IMR-90 (cell line): ENCODE results near the gene CITED4. TPM values are rescaled to one million over a fixed set of nuclear protein-coding genes. Genes with fewer than 3 reads are reported as not detected.

Experiments used
- ATAC-seq: fragments of 200-7000 bp; cut with Tn5 transposase; 2 replicates; pipeline ENCODE4 v1.9.1; 2020; ENCODE audit warnings: low read depth, mild to moderate bottlenecking, moderate library complexity
- BruUV-seq: library from RNA; stranded (reverse); fragments of 400-500 nt; replicated peaks from 2 replicates; lab custom pipeline; 2021; lab: Mats Ljungman, UMichigan
- CTCF ChIA-PET: fragments of 300-600 bp; formaldehyde crosslinking; extraction: SDS; loops from one replicate; lab custom pipeline; 2021; ENCODE audit warnings: antibody characterized with exemption; lab: Yijun Ruan, JAX
- POLR2A ChIA-PET: fragments of 300-600 bp; sonication (Branson Sonifier 250); formaldehyde crosslinking; loops from one replicate; lab custom pipeline; 2022; ENCODE audit warnings: antibody characterized with exemption; ENCODE audit not compliant: unreplicated experiment; lab: Charles Lee
- DNase-seq: peaks from one replicate; pipeline ENCODE4 v3.0.0; 2013
- H2AFZ ChIP-seq: replicated peaks from 2 replicates; pipeline ENCODE3; 2013; ENCODE audit warnings: low read length, mild to moderate bottlenecking; ENCODE audit not compliant: poor library complexity
- H2AK5ac ChIP-seq: 2 replicates; pipeline ENCODE4 v1.6.1; 2013; ENCODE audit warnings: low read depth, low read length, inconsistent platforms
- H2AK9ac ChIP-seq: replicated peaks from 2 replicates; pipeline ENCODE3; 2013; ENCODE audit warnings: mild to moderate bottlenecking, low read depth, low read length, moderate library complexity; ENCODE audit not compliant: poor library complexity
- H2BK120ac ChIP-seq: 2 replicates; pipeline ENCODE4 v1.6.1; 2013; ENCODE audit warnings: low read depth, low read length, inconsistent platforms
- H2BK15ac ChIP-seq: 3 replicates; pipeline ENCODE4 v1.6.1; 2013; ENCODE audit warnings: low read depth, low read length, inconsistent platforms
- H2BK20ac ChIP-seq: 2 replicates; pipeline ENCODE4 v1.6.1; 2013; ENCODE audit warnings: low read depth, mild to moderate bottlenecking, inconsistent platforms, low read length, moderate library complexity
- H2BK5ac ChIP-seq: 2 replicates; pipeline ENCODE4 v1.6.1; 2013; ENCODE audit warnings: mild to moderate bottlenecking, low read depth, low read length, inconsistent platforms; ENCODE audit not compliant: poor library complexity, severe bottlenecking
- H3K14ac ChIP-seq: replicated peaks from 2 replicates; pipeline ENCODE4 v1.6.1; 2013; ENCODE audit warnings: low read depth, low read length, inconsistent platforms
- H3K18ac ChIP-seq: 2 replicates; pipeline ENCODE4 v1.6.1; 2013; ENCODE audit warnings: low read depth, low read length, control low read depth
- H3K23ac ChIP-seq: 2 replicates; pipeline ENCODE4 v1.6.1; 2013; ENCODE audit warnings: low read depth, low read length, inconsistent platforms
- H3K27ac ChIP-seq: 2 replicates; pipeline ENCODE4 v1.5.1; 2013; ENCODE audit warnings: mild to moderate bottlenecking, control low read depth, low read length; ENCODE audit not compliant: insufficient read depth
- H3K27me3 ChIP-seq: 2 replicates; pipeline ENCODE4 v1.6.1; 2013; ENCODE audit warnings: low read length; ENCODE audit not compliant: control insufficient read depth, insufficient read depth
- H3K36me3 ChIP-seq: 2 replicates; pipeline ENCODE4 v1.6.1; 2013; ENCODE audit warnings: low read length, mixed read lengths; ENCODE audit not compliant: control insufficient read depth, insufficient read depth
- H3K4ac ChIP-seq: 2 replicates; pipeline ENCODE4 v1.6.1; 2013; ENCODE audit warnings: low read depth, low read length, inconsistent platforms
- H3K4me1 ChIP-seq: 2 replicates; pipeline ENCODE4 v1.6.1; 2013; ENCODE audit warnings: low read length, mixed read lengths; ENCODE audit not compliant: control insufficient read depth, insufficient read depth
- H3K4me2 ChIP-seq: 2 replicates; pipeline ENCODE4 v1.6.1; 2013; ENCODE audit warnings: low read depth, mild to moderate bottlenecking, control low read depth, low read length, moderate library complexity
- H3K4me3 ChIP-seq: 2 replicates; pipeline ENCODE4 v1.5.1; 2013; ENCODE audit warnings: low read depth, mild to moderate bottlenecking, control low read depth, low read length, moderate library complexity; ENCODE audit not compliant: insufficient read depth
- H3K56ac ChIP-seq: 2 replicates; pipeline ENCODE4 v1.6.1; 2013; ENCODE audit warnings: low read length, inconsistent platforms; ENCODE audit not compliant: insufficient read depth; ENCODE audit errors: extremely low read depth
- H3K79me1 ChIP-seq, 2 experiments: 2 replicates each; pipeline ENCODE4 v1.6.1; 2013; ENCODE audit warnings: low read length in 2 of 2, inconsistent platforms in 1 of 2, low read depth in 1 of 2
- H3K9ac ChIP-seq: 2 replicates; pipeline ENCODE4 v1.6.1; 2013; ENCODE audit warnings: low read depth, low read length, control low read depth
- H3K9me1 ChIP-seq: 2 replicates; pipeline ENCODE4 v1.6.1; 2013; ENCODE audit warnings: low read length, inconsistent platforms; ENCODE audit not compliant: insufficient read depth
- H3K9me3 ChIP-seq: 2 replicates; pipeline ENCODE4 v1.6.1; 2013; ENCODE audit warnings: low read length; ENCODE audit not compliant: control insufficient read depth, insufficient read depth
- H4K20me1 ChIP-seq: 2 replicates; pipeline ENCODE4 v1.6.1; 2013; ENCODE audit warnings: low read length, inconsistent platforms; ENCODE audit not compliant: insufficient read depth
- H4K5ac ChIP-seq: 2 replicates; pipeline ENCODE4 v1.6.1; 2013; ENCODE audit warnings: mild to moderate bottlenecking, low read depth, low read length, control low read depth
- H4K8ac ChIP-seq, 2 experiments: 2 replicates each; pipeline ENCODE4 v1.6.1; 2013; ENCODE audit warnings: low read depth in 2 of 2, low read length in 2 of 2, control low read depth in 1 of 2, inconsistent platforms in 1 of 2
- H4K91ac ChIP-seq: 2 replicates; pipeline ENCODE4 v1.6.1; 2013; ENCODE audit warnings: low read depth, low read length, inconsistent platforms; ENCODE audit not compliant: insufficient read depth
- BHLHE40 ChIP-seq: fragments of 150-350 bp; IDR thresholded peaks from 2 replicates; pipeline ENCODE4 v1.6.1; 2016; ENCODE audit warnings: mild to moderate bottlenecking, low read depth, low read length
- CEBPB ChIP-seq: IDR thresholded peaks from 2 replicates; pipeline ENCODE4 v1.6.1; 2012; ENCODE audit warnings: low read depth, low read length, improper control_type of control experiment
- CHD1 ChIP-seq: IDR thresholded peaks from 2 replicates; pipeline ENCODE4 v1.6.1; 2012; ENCODE audit warnings: low read depth, low read length, improper control_type of control experiment
- FOS ChIP-seq: fragments of 150-350 bp; IDR thresholded peaks from 2 replicates; pipeline ENCODE4 v1.6.1; 2016; ENCODE audit warnings: low read depth, low read length
- MAFK ChIP-seq: IDR thresholded peaks from 2 replicates; pipeline ENCODE4 v1.6.1; 2012; ENCODE audit warnings: low read depth, low read length, improper control_type of control experiment
- MAZ ChIP-seq: IDR thresholded peaks from 2 replicates; pipeline ENCODE4 v1.6.1; 2012; ENCODE audit warnings: low read depth, mild to moderate bottlenecking, low read length, improper control_type of control experiment, moderate library complexity, borderline replicate concordance
- MXI1 ChIP-seq: IDR thresholded peaks from 2 replicates; pipeline ENCODE4 v1.6.1; 2012; ENCODE audit warnings: low read depth, mild to moderate bottlenecking, low read length, moderate library complexity, borderline replicate concordance
- NFE2L2 ChIP-seq: fragments of 150-350 bp; IDR thresholded peaks from 2 replicates; pipeline ENCODE4 v1.6.1; 2016; ENCODE audit warnings: low read depth, mild to moderate bottlenecking, low read length
- POLR2A ChIP-seq: IDR thresholded peaks from 2 replicates; pipeline ENCODE4 v1.6.1; 2012; ENCODE audit warnings: mild to moderate bottlenecking, low read depth, low read length
- RAD21 ChIP-seq: IDR thresholded peaks from 2 replicates; pipeline ENCODE4 v1.6.1; 2012; ENCODE audit warnings: low read length, improper control_type of control experiment
- RCOR1 ChIP-seq: IDR thresholded peaks from 2 replicates; pipeline ENCODE4 v1.6.1; 2012; ENCODE audit warnings: mild to moderate bottlenecking, low read length, improper control_type of control experiment; ENCODE audit not compliant: insufficient replicate concordance
- RFX5 ChIP-seq: IDR thresholded peaks from 2 replicates; pipeline ENCODE4 v1.8.0; 2012; ENCODE audit warnings: low read depth, mild to moderate bottlenecking, low read length, moderate library complexity
- SMC3 ChIP-seq: fragments of 150-350 bp; IDR thresholded peaks from 2 replicates; pipeline ENCODE4 v1.6.1; 2016; ENCODE audit warnings: low read depth, mild to moderate bottlenecking, antibody characterized with exemption, low read length, moderate library complexity
- dilution Hi-C: fragments of 300-500 bp; cut with HindIII; formaldehyde crosslinking; loops from one replicate; pipeline ENCODE4 v1.14.3; 2018; ENCODE audit warnings: low sequenced_read_pairs; ENCODE audit not compliant: unreplicated experiment
- in situ Hi-C: fragments of 300-500 bp; cut with MboI; formaldehyde crosslinking; loops from 3 replicates; pipeline ENCODE4 v1.14.3; 2019; ENCODE audit warnings: low sequenced_read_pairs, inconsistent platforms, mixed read lengths
- intact Hi-C: fragments of 100-400 bp; cut with micrococcal nuclease; formaldehyde crosslinking; loops from 2 replicates; pipeline ENCODE4 v1.10.0; 2022
- polyA plus RNA-seq, 3 experiments: library from polyadenylated mRNA; depleted of rRNA; stranded (reverse); fragments of >200 nt; gene quantifications; 2 replicates each; pipeline ENCODE4 v1.2.3, GENCODE V29; 2012; ENCODE audit warnings: low replicate concordance in 1 of 3
- total RNA-seq: library from RNA; depleted of rRNA; stranded (reverse); fragments of >200 nt; gene quantifications from 2 replicates; pipeline ENCODE4 v1.2.3, GENCODE V29; 2012
- TF ChIP-seq, protein P1 (sequence below): fragments of 150-350 bp; IDR thresholded peaks from 2 replicates; pipeline ENCODE4 v1.6.1; 2016; ENCODE audit warnings: low read depth, mild to moderate bottlenecking, low read length, moderate library complexity, borderline replicate concordance
- TF ChIP-seq, protein P2 (sequence below): conservative IDR thresholded peaks from 2 replicates; pipeline ENCODE4 v1.5.1; 2012; ENCODE audit warnings: mild to moderate bottlenecking, low read depth, low read length, improper control_type of control experiment
- TF ChIP-seq, protein P3 (sequence below): fragments of 150-350 bp; IDR thresholded peaks from 2 replicates; pipeline ENCODE4 v1.6.1; 2017; ENCODE audit warnings: mild to moderate bottlenecking, antibody characterized with exemption, low read length, low read depth

The CITED4 gene
- total and polyA plus RNA-seq, 2 of the 4 experiments (the other 2 are of a cell fraction): under 0.01 to 1.6 TPM

DNA sequence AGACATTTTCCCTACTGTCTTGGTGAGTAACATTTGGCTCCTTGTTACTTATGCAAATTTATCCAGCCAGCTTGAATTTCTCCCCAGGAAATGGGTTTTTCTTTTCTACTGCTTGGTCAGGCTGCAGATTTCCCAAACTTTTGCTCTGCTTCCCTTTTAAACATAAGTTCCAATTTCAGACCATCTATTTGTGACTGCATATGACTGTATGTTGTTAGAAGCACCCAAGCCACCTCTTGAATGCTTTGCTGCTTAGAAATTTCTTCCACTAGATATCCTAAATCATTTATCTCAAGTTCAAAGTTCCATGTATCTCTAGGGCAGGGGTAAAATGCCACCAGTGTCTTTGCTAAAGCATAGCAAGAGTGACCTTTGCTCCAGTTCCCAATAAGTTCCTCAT, 32.3 kb upstream of the CITED4 start:
- no peaks in the 10 kb centered on the region for H4K20me1 ChIP-seq
- H3K23ac ChIP-seq: no peak overlapping the region
- no peak overlapping the region for H3K4me2 ChIP-seq
- TF ChIP-seq RFX5 (no peak), BHLHE40 (no peak), MXI1 (no peak), NFE2L2 (no peak), POLR2A (no peak), RAD21 (no peak), CEBPB (no peak), SMC3 (no peak), FOS (no peak), MAFK (no peak), RCOR1 (no peak), CHD1 (no peak), MAZ (no peak)
- TF ChIP-seq, protein P1, sequence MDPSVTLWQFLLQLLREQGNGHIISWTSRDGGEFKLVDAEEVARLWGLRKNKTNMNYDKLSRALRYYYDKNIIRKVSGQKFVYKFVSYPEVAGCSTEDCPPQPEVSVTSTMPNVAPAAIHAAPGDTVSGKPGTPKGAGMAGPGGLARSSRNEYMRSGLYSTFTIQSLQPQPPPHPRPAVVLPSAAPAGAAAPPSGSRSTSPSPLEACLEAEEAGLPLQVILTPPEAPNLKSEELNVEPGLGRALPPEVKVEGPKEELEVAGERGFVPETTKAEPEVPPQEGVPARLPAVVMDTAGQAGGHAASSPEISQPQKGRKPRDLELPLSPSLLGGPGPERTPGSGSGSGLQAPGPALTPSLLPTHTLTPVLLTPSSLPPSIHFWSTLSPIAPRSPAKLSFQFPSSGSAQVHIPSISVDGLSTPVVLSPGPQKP: no peak
- TF ChIP-seq, protein P2, sequence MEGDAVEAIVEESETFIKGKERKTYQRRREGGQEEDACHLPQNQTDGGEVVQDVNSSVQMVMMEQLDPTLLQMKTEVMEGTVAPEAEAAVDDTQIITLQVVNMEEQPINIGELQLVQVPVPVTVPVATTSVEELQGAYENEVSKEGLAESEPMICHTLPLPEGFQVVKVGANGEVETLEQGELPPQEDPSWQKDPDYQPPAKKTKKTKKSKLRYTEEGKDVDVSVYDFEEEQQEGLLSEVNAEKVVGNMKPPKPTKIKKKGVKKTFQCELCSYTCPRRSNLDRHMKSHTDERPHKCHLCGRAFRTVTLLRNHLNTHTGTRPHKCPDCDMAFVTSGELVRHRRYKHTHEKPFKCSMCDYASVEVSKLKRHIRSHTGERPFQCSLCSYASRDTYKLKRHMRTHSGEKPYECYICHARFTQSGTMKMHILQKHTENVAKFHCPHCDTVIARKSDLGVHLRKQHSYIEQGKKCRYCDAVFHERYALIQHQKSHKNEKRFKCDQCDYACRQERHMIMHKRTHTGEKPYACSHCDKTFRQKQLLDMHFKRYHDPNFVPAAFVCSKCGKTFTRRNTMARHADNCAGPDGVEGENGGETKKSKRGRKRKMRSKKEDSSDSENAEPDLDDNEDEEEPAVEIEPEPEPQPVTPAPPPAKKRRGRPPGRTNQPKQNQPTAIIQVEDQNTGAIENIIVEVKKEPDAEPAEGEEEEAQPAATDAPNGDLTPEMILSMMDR: no peak
- TF ChIP-seq, protein P3, sequence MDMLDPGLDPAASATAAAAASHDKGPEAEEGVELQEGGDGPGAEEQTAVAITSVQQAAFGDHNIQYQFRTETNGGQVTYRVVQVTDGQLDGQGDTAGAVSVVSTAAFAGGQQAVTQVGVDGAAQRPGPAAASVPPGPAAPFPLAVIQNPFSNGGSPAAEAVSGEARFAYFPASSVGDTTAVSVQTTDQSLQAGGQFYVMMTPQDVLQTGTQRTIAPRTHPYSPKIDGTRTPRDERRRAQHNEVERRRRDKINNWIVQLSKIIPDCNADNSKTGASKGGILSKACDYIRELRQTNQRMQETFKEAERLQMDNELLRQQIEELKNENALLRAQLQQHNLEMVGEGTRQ: no peak
- H2AK9ac ChIP-seq: no peak overlapping the region
- H2AK5ac ChIP-seq: no peak overlapping the region
- intact Hi-C loops: no loop called here
- no peaks in the 10 kb centered on the region for H3K36me3 ChIP-seq
- dilution Hi-C loops: no loop called here
- H3K4ac ChIP-seq: no peak overlapping the region
- H3K9me3 ChIP-seq: peaks cover 11% of the 10 kb centered on the region
- no peak for ATAC-seq
- no peak overlapping the region for H4K91ac ChIP-seq
- no peaks in the 10 kb centered on the region for H3K27me3 ChIP-seq
- no peak overlapping the region for H2BK5ac ChIP-seq
- no peak overlapping the region for H4K8ac ChIP-seq
- no peak overlapping the region for H2BK15ac ChIP-seq
- in situ Hi-C loops: no loop called here
- H4K5ac ChIP-seq: no peak overlapping the region
- peaks cover 10% of the 10 kb centered on the region for H3K9me1 ChIP-seq
- POLR2A ChIA-PET: no interaction called here
- H3K79me1 ChIP-seq: no peaks in the 10 kb centered on the region
- H3K56ac ChIP-seq: no peak overlapping the region
- no peak overlapping the region for H3K14ac ChIP-seq
- CTCF ChIA-PET: no interaction called here
- no peak overlapping the region for H3K18ac ChIP-seq
- H3K4me1 ChIP-seq: peaks cover 7% of the 10 kb centered on the region
- H2AFZ ChIP-seq: no peak overlapping the region
- no peak for DNase-seq
- BruUV-seq: no TSS peak
- H2BK20ac ChIP-seq: no peak overlapping the region
- H2BK120ac ChIP-seq: no peak overlapping the region
- no peak overlapping the region for H3K4me3 ChIP-seq
- no peak overlapping the region for H3K9ac ChIP-seq
- no peak overlapping the region for H3K27ac ChIP-seq
